ENCODE data around the gene CARS1.

The CARS1 gene

DNA sequence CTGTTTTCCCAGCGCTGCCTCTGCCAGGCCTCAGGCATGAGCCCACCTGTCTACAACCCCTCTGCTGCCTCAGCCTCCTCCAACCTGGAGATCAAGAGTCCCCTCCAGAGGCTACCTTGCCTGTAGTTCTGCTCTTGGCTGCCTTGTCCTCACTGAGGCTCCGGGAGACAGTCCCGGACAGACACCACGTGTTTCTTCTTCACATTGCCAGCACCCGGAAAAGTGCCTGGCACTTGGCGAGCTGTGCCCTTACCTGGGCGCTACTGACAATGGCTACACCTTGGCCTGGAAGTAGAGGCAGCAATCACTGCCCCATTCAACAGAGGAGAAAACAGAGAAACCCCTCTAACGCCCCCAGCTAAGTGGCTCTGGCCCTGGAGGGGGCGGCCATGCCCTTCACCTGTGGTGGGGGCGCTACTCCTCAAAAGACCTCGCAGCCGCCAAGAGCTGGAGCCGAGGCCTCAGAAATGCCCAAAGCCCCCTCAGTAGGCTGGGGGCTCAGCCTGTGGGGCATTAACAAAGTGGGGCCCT lies 62.1 kb downstream of the CARS1 start:
- DNase-seq (ENCODE audit: low read depth) = no peak
- TF ChIP-seq, protein P1, sequence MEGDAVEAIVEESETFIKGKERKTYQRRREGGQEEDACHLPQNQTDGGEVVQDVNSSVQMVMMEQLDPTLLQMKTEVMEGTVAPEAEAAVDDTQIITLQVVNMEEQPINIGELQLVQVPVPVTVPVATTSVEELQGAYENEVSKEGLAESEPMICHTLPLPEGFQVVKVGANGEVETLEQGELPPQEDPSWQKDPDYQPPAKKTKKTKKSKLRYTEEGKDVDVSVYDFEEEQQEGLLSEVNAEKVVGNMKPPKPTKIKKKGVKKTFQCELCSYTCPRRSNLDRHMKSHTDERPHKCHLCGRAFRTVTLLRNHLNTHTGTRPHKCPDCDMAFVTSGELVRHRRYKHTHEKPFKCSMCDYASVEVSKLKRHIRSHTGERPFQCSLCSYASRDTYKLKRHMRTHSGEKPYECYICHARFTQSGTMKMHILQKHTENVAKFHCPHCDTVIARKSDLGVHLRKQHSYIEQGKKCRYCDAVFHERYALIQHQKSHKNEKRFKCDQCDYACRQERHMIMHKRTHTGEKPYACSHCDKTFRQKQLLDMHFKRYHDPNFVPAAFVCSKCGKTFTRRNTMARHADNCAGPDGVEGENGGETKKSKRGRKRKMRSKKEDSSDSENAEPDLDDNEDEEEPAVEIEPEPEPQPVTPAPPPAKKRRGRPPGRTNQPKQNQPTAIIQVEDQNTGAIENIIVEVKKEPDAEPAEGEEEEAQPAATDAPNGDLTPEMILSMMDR (IDR thresholded peaks at IDR 0.05; ENCODE audit: low read depth, low read length, missing control alignments) = no peak
- H3K4me3 ChIP-seq (ENCODE audit: low read depth, low read length) = no peak overlapping the region

- TF ChIP-seq, protein P1 (IDR thresholded peaks at IDR 0.05; ENCODE audit: low read depth, low read length, missing control alignments) = no peak
- no peak for DNase-seq (ENCODE audit: low read depth)
- no peak overlapping the region for H3K4me3 ChIP-seq (ENCODE audit: low read depth, low read length)
Observed at GRCh38 chr11:2994336-2994730, 62.9 kb downstream of the CARS1 start.

GRCh38 chr11:2992997-2993325 lies 64.3 kb downstream of the CARS1 start:
- H3K4me3 ChIP-seq (ENCODE audit: low read depth, low read length) = peak overlapping the region; percentile 86
- DNase-seq (ENCODE audit: low read depth) = no peak
- TF ChIP-seq, protein P1 (IDR thresholded peaks at IDR 0.05; ENCODE audit: low read depth, low read length, missing control alignments) = no peak

DNA sequence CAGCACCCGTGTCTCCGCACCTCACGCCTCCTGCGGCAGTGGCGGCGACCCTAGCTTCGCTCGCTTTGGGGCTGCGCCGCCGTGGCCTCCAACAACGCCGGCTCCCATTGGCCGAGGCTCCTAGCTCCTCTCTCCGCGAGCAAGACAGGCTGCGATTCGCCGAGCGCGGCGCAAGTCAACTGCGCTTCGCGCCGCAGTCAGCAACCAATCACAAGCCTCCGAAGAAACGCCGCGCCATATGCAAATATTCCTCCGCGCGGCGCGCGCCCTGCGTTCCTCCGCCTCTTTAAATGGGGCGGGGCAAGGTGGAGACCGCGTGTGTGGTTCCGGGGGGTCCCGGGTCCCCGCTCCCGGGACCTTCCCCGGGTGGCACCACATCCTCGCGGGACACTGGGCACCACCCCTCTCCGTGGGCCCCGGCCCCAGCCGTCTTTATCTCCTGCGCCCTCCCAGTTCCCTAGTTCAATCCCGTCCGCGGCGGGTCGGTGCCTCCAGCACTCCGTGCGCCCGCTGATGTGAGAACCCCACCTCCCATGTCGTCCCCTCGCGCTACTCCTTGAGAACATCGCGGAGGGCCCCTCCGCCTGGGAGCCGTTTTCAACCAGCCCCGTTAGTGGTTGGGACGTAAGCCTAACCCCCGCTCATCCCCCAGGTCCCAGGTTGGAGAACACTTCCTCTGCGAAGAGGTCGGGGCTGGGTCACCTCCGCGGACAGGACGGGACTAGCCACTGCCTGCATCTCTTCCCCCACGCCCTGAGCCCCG lies 64.8 kb downstream of the CARS1 start, which contains the start of gene NAP1L4:
Gene NAP1L4, minus strand, starts transcription at position 96 of the 763 bp plus-strand sequence. CDS start 13,109 bp downstream, outside the sequence.
- DNase-seq (ENCODE audit: low read depth) = peak; percentile 92
- TF ChIP-seq, protein P1 (IDR thresholded peaks at IDR 0.05; ENCODE audit: low read depth, low read length, missing control alignments) = no peak
- H3K4me3 ChIP-seq (ENCODE audit: low read depth, low read length) = peak within 1 kb of the TSS; percentile 86

- DNase-seq (ENCODE audit: low read depth) = no peak
- peak overlapping the region; percentile 86 for H3K4me3 ChIP-seq (ENCODE audit: low read depth, low read length)
- TF ChIP-seq, protein P1 (IDR thresholded peaks at IDR 0.05; ENCODE audit: low read depth, low read length, missing control alignments) = no peak
Observed at GRCh38 chr11:2991452-2992233, 65.6 kb downstream of the CARS1 start.

DNA sequence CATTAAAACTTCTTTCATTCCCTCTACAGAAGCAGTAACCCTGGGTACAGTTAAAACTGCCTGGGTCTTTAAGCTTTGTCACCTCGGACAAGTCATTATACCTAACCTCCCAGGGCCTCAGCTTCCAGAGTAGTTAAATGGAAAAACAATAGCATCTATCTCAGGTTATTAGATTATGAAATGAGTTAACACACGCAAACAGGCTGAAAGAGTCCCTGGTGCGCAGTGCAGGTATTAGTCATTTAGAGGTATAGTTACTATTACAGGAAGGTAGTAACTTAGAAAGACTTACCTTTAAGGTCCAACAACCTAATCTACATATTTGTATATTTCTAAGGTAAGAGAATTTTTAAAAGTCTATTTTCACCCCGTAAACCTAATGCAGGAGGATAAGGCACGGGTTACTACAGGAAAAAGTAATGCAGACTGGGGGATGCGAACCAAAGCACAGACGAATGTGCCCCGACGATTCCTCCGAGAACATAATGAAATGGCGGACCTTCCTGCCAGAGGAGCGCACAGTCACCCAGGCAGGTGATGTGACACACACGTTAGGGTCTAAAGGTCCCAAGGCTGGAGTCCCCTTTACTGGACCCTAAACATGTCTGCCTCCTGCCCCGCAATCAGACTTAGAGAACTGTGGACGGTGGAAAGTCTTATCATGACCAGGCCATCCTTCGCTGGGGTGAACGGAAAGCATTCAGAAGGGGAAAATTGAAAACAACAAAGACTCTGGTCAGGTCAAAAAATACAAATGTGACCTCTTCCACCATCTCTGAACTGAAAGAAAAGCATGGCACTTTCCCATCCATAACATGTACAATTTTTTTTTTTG lies 66.4 kb downstream of the CARS1 start:
- H3K4me3 ChIP-seq (ENCODE audit: low read depth, low read length) = peak overlapping the region; percentile 86
- no peak for DNase-seq (ENCODE audit: low read depth)
- TF ChIP-seq, protein P1 (IDR thresholded peaks at IDR 0.05; ENCODE audit: low read depth, low read length, missing control alignments) = no peak

Measured in GM12864 (cell line).